GM21619 (cell line): ENCODE measurements around the gene KDM6B.
"Not testable (repeated sequence)": the region's sequence is repeated elsewhere in the genome, so short reads cannot be mapped to it uniquely, and the experiment has no call there.

Experiments
- ATAC-seq: cut with Tn5 transposase; IDR thresholded peaks from one replicate; pipeline ENCODE4 v1.9.1; 2021; ENCODE audit not compliant: unreplicated experiment

The KDM6B gene

GRCh38 chr17:7850701-7851437, 16.9 kb downstream of the KDM6B start:
- no peak for ATAC-seq

DNA sequence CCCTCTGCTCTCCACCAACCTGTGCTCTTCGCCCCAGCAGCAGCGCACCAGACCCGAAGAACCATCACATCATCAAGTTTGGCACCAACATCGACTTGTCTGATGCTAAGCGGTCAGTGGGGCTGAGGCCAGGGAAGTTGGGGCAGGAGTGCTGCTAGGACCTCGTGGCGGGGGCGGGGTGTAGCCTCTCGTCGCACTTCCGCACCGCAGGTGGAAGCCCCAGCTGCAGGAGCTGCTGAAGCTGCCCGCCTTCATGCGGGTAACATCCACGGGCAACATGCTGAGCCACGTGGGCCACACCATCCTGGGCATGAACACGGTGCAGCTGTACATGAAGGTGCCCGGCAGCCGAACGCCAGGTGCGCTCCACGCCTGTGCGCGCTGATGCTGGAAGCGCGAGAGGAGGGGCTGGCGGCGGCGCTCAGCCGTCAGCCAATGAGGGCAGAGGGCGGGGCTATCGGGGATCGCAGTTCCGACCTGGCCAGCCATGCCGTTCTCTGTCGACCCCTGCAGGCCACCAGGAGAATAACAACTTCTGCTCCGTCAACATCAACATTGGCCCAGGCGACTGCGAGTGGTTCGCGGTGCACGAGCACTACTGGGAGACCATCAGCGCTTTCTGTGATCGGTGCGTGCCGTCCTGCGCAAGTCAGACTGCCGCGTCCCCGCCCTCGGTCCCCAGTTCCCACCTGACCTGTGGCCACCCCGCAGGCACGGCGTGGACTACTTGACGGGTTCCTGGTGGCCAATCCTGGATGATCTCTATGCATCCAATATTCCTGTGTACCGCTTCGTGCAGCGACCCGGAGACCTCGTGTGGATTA, 17.6 kb downstream of the KDM6B start:
- ATAC-seq: peak; percentile 59

DNA sequence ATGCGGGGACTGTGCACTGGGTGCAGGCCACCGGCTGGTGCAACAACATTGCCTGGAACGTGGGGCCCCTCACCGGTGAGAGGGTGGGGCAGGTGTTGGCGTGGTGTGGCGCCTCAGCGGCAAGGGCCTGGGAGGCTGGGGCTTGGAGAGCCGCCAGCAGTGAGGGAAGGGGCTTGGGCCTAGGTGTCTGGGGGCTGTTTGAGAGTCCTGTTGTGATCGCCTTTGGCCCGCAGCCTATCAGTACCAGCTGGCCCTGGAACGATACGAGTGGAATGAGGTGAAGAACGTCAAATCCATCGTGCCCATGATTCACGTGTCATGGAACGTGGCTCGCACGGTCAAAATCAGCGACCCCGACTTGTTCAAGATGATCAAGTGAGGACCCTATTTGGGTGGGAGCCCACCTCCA, 18.2 kb downstream of the KDM6B start:
- no peak for ATAC-seq

DNA sequence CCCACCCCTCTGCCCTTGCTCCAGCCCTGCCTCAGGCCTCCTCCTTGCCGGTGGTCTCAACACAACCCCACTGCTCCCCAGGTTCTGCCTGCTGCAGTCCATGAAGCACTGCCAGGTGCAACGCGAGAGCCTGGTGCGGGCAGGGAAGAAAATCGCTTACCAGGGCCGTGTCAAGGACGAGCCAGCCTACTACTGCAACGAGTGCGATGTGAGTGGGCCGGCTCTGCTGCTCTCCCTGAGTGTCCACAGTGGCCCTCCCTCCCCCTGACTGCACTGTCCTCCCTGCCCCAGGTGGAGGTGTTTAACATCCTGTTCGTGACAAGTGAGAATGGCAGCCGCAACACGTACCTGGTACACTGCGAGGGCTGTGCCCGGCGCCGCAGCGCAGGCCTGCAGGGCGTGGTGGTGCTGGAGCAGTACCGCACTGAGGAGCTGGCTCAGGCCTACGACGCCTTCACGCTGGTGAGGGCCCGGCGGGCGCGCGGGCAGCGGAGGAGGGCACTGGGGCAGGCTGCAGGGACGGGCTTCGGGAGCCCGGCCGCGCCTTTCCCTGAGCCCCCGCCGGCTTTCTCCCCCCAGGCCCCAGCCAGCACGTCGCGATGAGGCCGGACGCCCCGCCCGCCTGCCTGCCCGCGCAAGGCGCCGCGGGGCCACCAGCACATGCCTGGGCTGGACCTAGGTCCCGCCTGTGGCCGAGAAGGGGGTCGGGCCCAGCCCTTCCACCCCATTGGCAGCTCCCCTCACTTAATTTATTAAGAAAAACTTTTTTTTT, 19.1 kb downstream of the KDM6B start:
- ATAC-seq: no peak

GRCh38 chr17:7853691-7854038, 19.6 kb downstream of the KDM6B start:
- ATAC-seq: no peak

GRCh38 chr17:7854078-7854777, 20.2 kb downstream of the KDM6B start:
- no peak for ATAC-seq

- ATAC-seq: no peak
These were observed 21.0 kb downstream of the KDM6B start, which contains the start of gene TMEM88 for GRCh38 chr17:7854851-7855659. TSS of gene TMEM88 (plus strand) at chr17:7855066. CDS start at chr17:7855075, 9 bp downstream.

GRCh38 chr17:7855660-7856010, 21.6 kb downstream of the KDM6B start:
- ATAC-seq: no peak

- ATAC-seq: no peak
These were observed 22.2 kb downstream of the KDM6B start for GRCh38 chr17:7856011-7856810.

DNA sequence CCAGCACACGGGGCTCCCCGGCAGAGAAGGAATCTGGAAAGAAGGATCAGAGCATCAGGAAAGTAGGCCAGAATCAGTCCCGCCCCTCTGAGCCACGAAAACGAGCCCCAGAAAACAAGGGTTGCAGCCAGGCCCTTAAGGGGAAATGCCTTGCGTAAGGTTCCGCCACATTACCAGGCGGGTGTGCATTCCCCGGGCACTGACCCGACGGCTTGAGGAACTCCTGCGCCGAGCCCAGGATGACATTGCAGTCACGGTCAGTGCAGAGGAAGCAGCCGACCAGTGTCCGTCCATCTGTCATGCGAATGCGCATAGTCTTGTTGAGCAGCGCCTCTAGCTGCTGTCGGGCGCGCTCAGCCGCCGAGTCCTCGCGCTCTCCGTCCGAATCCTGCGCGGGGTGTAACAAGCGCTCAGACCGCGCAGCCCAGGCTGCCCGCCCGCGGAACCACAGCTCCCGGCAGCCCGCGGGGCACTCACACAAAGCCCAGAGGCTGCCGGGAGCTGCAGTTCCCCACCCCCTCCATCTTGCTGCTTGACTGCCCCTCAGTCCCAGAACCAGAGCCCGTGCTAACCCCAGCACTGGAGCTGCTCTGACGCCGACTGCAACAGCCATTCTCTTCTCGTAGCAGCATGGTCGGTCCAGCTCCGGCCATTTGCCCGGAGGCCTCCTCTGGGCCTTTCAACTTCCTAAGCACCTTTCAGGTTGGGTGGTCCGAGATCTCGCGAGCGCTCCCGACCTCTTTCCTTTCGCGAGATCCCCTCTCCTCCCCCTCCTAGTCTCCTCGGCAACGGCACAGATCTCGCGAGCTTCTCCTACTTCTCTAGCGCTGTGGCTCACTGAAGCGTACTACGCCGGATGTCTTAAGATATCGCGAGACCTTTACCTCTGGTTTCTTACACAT, 23.0 kb downstream of the KDM6B start, which contains the start of gene NAA38:
Gene NAA38 (minus strand): TSS at position 749 of the 902 bp plus-strand sequence. CDS start 96 bp downstream, at position 653.
- ATAC-seq: peak; percentile 76

DNA sequence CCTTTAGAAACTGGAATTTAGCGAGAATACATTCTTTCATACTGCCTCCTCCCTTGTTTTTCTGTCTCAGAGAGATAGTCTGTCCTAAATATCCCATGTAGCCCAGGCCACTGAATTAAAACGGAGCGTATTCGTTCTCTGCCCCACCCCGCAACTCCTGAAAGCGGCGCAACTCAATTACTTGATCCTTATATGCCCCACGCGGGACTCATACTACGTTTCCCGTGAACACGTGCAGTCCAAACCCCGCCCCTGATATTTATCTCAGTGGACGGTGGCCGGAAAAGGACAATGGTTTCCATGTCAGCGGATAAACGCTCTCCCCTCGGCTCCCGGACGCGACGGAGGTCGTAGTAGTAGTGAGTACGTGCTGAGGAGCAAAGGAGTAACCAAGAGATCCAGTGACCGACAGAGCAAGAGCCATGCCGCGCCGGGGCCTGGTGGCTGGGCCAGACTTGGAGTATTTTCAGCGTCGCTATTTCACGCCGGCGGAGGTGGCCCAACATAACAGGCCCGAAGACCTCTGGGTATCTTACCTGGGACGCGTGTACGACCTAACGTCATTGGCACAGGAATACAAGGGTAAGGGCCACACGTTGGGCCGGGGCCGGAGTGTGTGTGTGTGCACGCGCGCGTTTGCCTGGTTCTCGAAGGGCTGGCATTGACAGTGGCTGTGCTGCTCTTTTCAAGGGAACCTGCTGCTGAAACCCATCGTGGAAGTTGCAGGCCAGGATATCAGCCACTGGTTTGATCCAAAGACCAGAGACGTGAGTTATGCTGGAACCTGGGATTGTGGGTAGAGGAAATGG, 23.9 kb downstream of the KDM6B start, which contains the start of gene CYB5D1:
Gene CYB5D1 (plus strand): TSS at position 291 of the 809 bp plus-strand sequence. CDS start 132 bp downstream, at position 423.
- ATAC-seq: peak; percentile 29

DNA sequence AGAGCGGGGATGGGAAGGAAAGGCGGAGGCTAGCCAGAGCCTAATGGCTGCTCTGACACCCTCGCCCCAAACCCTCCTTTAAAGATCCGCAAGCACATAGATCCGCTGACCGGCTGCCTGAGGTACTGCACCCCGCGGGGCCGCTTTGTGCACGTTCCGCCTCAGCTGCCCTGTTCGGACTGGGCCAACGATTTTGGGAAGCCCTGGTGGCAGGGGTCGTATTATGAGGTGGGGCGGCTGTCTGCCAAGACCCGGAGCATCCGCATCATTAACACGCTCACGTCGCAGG, 24.4 kb downstream of the KDM6B start:
- no peak for ATAC-seq

- no peak for ATAC-seq
These were observed 25.0 kb downstream of the KDM6B start for GRCh38 chr17:7859028-7859427.

DNA sequence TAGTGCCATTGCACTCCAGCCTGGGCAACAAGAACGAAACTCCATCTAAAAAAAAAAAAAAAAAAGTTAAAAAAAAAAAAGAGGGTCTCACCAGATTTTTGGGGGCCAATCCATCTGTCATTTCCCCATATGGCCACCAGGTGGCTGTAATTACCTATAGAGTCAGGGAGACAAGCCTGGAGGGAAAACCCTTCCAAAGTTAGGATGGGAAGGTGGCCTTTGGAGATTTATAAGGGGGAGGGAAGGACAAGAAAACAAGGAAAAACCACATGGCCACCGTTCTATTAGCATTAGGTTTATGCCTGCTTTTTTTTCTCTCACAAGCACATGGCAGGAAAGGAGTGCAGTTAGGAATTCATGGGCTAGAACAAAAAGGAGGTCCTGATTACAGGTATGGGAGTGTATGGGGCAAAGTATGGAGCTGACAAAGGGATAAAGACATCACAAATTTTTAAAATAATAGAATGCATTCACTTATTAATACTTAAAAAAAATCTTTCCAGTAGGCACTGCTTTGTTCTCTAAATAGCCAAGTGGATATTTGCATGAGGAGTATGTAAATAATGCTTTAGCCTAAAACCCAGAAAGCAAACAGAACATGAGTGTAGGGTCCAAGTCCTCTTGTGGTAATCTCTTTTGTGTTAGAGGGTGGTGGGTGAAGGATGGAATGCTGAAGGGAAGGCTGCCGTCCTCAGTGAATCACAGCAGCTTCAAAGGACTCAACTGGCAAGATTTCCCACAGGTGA, 28.8 kb downstream of the KDM6B start:
- no peak for ATAC-seq

- not testable (repeated sequence) for ATAC-seq
These were observed 30.4 kb downstream of the KDM6B start for GRCh38 chr17:7864384-7864783.

GRCh38 chr17:7864995-7865650, 31.1 kb downstream of the KDM6B start:
- no peak for ATAC-seq
